Activated naive CD4-positive, alpha-beta T cell treated with anti-CD3 and anti-CD28 coated beads, Interleukin-2, amount 50 U/mL, for 16 hours (primary cell): ENCODE measurements around the gene SHC4.

Experiments used
- DNase-seq: peaks from one replicate; pipeline ENCODE4 v3.0.0-alpha.2; 2020

Gene SHC4

DNA sequence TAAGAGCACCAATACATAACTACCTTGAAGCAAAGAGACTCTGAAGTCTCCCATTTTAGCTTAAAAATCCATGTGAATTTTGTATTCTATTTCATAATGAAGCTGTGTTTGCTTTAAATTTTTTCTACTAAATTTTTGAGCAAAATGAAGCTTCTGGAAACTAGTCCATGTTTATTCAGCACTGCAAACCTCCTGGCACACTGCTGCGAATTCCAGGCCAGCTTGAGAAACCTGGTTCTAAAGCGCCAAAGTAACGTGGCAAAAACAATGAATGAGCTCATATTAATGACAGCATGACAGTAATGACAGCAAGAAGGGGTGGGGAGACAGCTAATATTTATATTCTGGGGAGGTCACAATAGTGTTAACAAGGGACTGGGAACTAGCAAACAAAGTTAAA is 178.5 kb downstream of the SHC4 start:
- no peak for DNase-seq

DNA sequence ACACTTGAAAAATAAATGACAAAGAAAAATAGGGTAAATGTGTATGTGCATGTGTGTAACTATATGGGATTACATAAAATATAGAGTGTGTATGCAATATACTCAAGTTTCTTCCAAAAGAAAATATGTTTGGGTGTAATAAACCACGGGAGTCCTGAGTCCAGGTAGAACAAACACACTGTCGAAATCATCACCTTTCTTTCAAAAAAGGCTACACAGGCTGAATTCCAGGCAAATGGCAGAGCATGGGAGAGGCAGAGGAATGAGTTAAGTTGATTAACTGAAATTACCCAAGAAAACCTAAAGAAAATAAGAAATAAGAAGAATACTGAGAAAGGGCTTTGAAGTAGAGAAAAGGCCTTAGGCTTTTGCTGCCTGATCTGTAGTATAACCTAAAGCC is 179.0 kb downstream of the SHC4 start:
- no peak for DNase-seq

DNA sequence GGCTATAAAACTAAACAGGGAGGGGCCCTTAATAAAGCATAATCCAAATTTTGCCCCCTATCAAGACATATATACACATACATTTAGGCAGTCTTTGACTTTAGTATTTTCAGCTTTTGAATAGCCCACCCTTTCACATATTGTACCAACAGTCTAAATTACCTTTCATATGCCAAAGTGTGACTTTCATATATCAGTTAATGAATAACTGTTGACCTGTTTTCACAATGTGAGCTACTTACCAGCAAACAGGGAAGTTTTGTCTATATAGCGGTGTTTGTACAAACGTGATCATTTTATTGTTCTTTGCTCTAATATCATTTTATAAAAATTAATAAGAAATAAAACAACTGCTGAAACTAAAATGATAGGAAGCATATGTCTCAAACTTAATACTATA is 180.8 kb downstream of the SHC4 start:
- DNase-seq = no peak

GRCh38 chr15:48781481-48782081 is 182.1 kb downstream of the SHC4 start:
- no peak for DNase-seq

DNA sequence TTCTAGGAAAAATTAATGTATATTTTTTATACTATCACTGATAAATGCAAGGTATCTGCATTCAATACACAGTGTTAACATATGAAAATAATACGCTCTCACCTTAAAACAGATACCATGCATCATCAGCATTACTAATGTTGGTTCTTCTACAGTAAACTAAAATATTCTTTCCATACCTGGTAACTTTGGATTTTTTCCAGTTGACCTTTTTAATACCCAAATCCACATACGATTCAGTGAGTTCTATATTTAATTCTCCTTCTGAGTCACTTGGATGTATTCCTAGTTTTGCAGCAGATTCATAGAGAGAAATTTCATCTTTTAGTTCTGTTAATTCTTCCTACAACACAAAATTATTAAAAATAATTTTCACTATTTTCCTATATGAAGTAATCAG is 182.7 kb downstream of the SHC4 start:
- no peak for DNase-seq

DNA sequence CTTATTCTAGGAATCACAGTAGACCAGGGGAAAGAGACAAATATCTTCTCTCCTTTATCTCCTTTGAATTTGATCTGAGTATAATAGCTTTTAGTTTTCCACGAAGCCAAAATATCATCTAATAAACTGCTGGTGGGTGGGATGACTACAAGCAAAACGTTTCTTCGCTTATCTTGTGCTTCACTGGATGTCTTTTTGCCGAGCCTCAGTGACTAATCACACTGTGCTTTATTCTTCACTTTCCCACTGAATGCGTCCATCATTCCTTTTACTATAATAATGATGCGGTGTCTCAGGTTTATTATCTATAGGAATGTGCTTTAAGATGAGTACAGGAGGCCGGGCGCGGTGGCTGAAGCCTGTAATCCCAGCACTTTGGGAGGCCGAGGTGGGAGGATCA is 185.4 kb downstream of the SHC4 start:
- no peak for DNase-seq

DNA sequence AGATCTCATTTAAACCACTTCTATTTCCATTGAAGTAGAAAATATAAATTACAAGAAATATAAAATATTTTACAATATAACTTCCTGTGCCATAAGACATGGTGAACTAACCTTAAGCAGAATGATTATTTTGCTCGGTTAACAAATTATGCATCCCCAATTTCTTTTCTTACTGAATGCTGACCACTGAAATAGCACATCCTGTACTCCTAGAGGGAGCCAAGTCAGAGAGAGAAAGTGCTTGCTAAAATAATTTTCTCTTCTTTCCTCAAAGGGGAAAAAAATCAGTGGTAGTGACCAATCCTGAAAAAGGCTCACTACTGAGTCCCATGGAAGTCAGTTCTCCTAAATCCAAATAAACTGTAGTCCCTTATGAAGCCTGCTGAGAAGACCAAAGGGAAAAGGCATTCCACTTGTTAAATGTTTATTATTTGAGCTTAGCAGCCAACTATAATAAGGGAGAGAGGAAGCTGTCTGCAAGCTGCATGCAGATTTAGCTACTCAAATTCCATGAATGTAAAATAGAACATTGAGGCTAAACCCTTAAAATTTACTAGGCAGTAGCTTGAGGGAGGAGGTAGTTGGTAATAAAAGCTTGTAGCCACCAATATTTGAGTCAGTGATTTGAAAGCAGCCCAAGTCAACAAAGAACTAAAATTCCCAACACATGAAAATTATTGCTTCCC is 185.9 kb downstream of the SHC4 start:
- no peak for DNase-seq

GRCh38 chr15:48775546-48775945 is 188.2 kb downstream of the SHC4 start:
- no peak for DNase-seq

DNA sequence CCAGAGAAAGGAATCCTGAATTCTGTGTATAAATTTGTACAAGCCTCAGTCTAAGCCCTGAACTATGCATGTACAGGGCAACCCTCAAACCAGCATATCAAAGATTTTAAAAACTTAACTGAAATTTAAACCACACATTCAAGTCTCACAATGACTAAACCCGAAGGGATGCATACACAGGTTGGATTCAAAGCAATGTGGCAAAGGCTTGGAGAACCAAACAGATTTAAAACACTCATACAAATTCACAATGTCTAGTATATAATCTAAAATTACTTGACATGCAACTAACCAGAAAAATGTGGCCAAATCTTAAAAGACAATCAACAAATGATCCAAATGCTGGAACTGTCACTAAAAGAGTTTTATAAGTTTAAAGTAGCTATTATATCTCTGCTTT is 189.2 kb downstream of the SHC4 start:
- no peak for DNase-seq
